H1 (cell line): ENCODE measurements around the gene SCN3A. TPM values are rescaled to one million over a fixed set of nuclear protein-coding genes. Genes with fewer than 3 reads are reported as not detected.

Source experiments
- CTCF ChIA-PET: fragments of 300-600 bp; sonication (Branson Sonifier 250); formaldehyde crosslinking; loops from one replicate; lab custom pipeline; 2021; ENCODE audit not compliant: partially characterized antibody; lab: Charles Lee
- POLR2A ChIA-PET: fragments of 300-600 bp; sonication (Branson Sonifier 250); formaldehyde crosslinking; loops from one replicate; lab custom pipeline; 2021; ENCODE audit warnings: inconsistent platforms; ENCODE audit not compliant: partially characterized antibody; lab: Charles Lee
- DNase-seq, 2 experiments: peaks; one replicate each; pipeline versions ENCODE4 v3.0.0 to v3.0.0-alpha.2; 2010 to 2022; ENCODE audit warnings: low spot score in 2 of 2, low read depth in 1 of 2, mixed read lengths in 1 of 2
- FAIRE-seq: peaks from 2 replicates; lab custom pipeline; 2011; peaks lifted over from hg19 to GRCh38; lab: Jason Lieb, UNC
- H2AFZ ChIP-seq: 2 replicates; pipeline ENCODE4 v1.8.1; 2012; ENCODE audit warnings: low read length, inconsistent platforms
- H2AK5ac ChIP-seq: 2 replicates; pipeline ENCODE4 v1.6.1; 2013; ENCODE audit warnings: low read depth, low read length
- H2BK120ac ChIP-seq: replicated peaks from 2 replicates; pipeline ENCODE3; 2013; ENCODE audit warnings: low read depth, low read length, inconsistent platforms
- H2BK12ac ChIP-seq: 2 replicates; pipeline ENCODE4 v1.6.1; 2013; ENCODE audit warnings: low read depth, low read length
- H2BK15ac ChIP-seq: 2 replicates; pipeline ENCODE4 v1.6.1; 2013; ENCODE audit warnings: low read length
- H2BK20ac ChIP-seq: 2 replicates; pipeline ENCODE4 v1.6.1; 2013; ENCODE audit warnings: low read length
- H2BK5ac ChIP-seq: 2 replicates; pipeline ENCODE4 v1.6.1; 2013; ENCODE audit warnings: low read depth, low read length
- H3K14ac ChIP-seq: 2 replicates; pipeline ENCODE4 v1.6.1; 2013; ENCODE audit warnings: inconsistent platforms; ENCODE audit not compliant: insufficient read length
- H3K18ac ChIP-seq: 2 replicates; pipeline ENCODE4 v1.6.1; 2013; ENCODE audit warnings: low read length; ENCODE audit errors: extremely low read depth
- H3K23ac ChIP-seq: 2 replicates; pipeline ENCODE4 v1.6.1; 2013; ENCODE audit warnings: inconsistent platforms; ENCODE audit not compliant: insufficient read length
- H3K23me2 ChIP-seq: 2 replicates; pipeline ENCODE4 v1.6.1; 2013; ENCODE audit warnings: low read depth, low read length
- H3K27ac ChIP-seq: 2 replicates; pipeline ENCODE4 v1.6.1; 2011; ENCODE audit warnings: low read depth, low read length, inconsistent platforms
- H3K27me3 ChIP-seq, 4 experiments: replicated peaks in 1 of 4; 1 replicate in 1 of 4; 2 replicates in 3 of 4; pipeline versions ENCODE4 v1.6.1 to v1.8.1; 2011 to 2013; ENCODE audit warnings: low read length in 3 of 4, mild to moderate bottlenecking in 3 of 4, inconsistent platforms in 2 of 4, mixed read lengths in 2 of 4, moderate library complexity in 1 of 4; ENCODE audit not compliant: control insufficient read depth in 3 of 4, insufficient read depth in 3 of 4; ENCODE audit errors: extremely low read depth in 1 of 4
- H3K36me3 ChIP-seq, 4 experiments: 2 replicates each; pipeline versions ENCODE4 v1.6.1 to v1.8.1; 2011 to 2013; ENCODE audit warnings: mild to moderate bottlenecking in 4 of 4, low read length in 3 of 4, moderate library complexity in 2 of 4, control low read depth in 1 of 4, inconsistent platforms in 1 of 4; ENCODE audit not compliant: insufficient read depth in 4 of 4, control insufficient read depth in 2 of 4
- H3K4ac ChIP-seq: replicated peaks from 2 replicates; pipeline ENCODE3; 2013; ENCODE audit warnings: low read length, low read depth, mixed read lengths, inconsistent platforms; ENCODE audit not compliant: insufficient read length
- H3K4me1 ChIP-seq, 4 experiments: replicated peaks in 1 of 4; 1 replicate in 1 of 4; 2 replicates in 3 of 4; pipeline versions ENCODE4 v1.6.1 to v1.8.1; 2011 to 2013; ENCODE audit warnings: low read length in 3 of 4, inconsistent platforms in 2 of 4, mixed read lengths in 1 of 4; ENCODE audit not compliant: insufficient read depth in 4 of 4, control insufficient read depth in 3 of 4
- H3K4me2 ChIP-seq, 2 experiments: 2 replicates each; pipeline versions ENCODE4 v1.6.1 to v1.8.1; 2011 to 2013; ENCODE audit warnings: low read depth in 2 of 2, low read length in 2 of 2, control low read depth in 1 of 2, inconsistent platforms in 1 of 2, mild to moderate bottlenecking in 1 of 2; ENCODE audit not compliant: insufficient read depth in 1 of 2
- H3K4me3 ChIP-seq, 4 experiments: fragments of 200-600, 300-600 bp in 1 of 4; sonication (generic), shearing (Covaris generic), sonication (Bioruptor Twin) in 1 of 4; 2 replicates each; pipeline versions ENCODE4 v1.5.1 to v1.8.1; 2011 to 2016; ENCODE audit warnings: low read length in 4 of 4, low read depth in 3 of 4, control low read depth in 2 of 4, inconsistent platforms in 2 of 4, mild to moderate bottlenecking in 2 of 4, mixed read lengths in 1 of 4, moderate library complexity in 1 of 4; ENCODE audit not compliant: insufficient read depth in 2 of 4; ENCODE audit errors: extremely low read depth in 1 of 4
- H3K56ac ChIP-seq: replicated peaks from 2 replicates; pipeline ENCODE3; 2013; ENCODE audit warnings: low read depth, mild to moderate bottlenecking, mixed read lengths, low read length, inconsistent platforms; ENCODE audit not compliant: insufficient read length
- H3K79me1 ChIP-seq: 2 replicates; pipeline ENCODE4 v1.6.1; 2013; ENCODE audit warnings: low read depth, low read length, control low read depth
- H3K79me2 ChIP-seq, 2 experiments: 2 replicates each; pipeline versions ENCODE4 v1.6.1 to v1.8.1; 2012 to 2013; ENCODE audit warnings: low read length in 2 of 2, mild to moderate bottlenecking in 2 of 2, inconsistent platforms in 1 of 2; ENCODE audit not compliant: insufficient read depth in 2 of 2, control insufficient read depth in 1 of 2
- H3K9ac ChIP-seq, 4 experiments: replicated peaks in 1 of 4; 1 replicate in 1 of 4; 2 replicates in 3 of 4; pipeline versions ENCODE4 v1.6.1 to v1.8.1; 2011 to 2013; ENCODE audit warnings: low read depth in 3 of 4, low read length in 3 of 4, control low read depth in 2 of 4, mild to moderate bottlenecking in 2 of 4, moderate library complexity in 2 of 4, inconsistent platforms in 1 of 4; ENCODE audit errors: extremely low read depth in 1 of 4
- H3K9me3 ChIP-seq, 2 experiments: 2 replicates each; pipeline versions ENCODE4 v1.6.1 to v1.8.1; 2012 to 2013; ENCODE audit warnings: mild to moderate bottlenecking in 2 of 2, moderate library complexity in 2 of 2, control low read depth in 1 of 2, inconsistent platforms in 1 of 2, low read depth in 1 of 2, low read length in 1 of 2, mixed read lengths in 1 of 2; ENCODE audit not compliant: insufficient read depth in 2 of 2
- H4K20me1 ChIP-seq, 2 experiments: replicated peaks in 1 of 2; 2 replicates each; pipeline versions ENCODE3 to v1.8.1; 2011 to 2013; ENCODE audit warnings: inconsistent platforms in 2 of 2, low read length in 2 of 2, mild to moderate bottlenecking in 1 of 2; ENCODE audit not compliant: insufficient read depth in 2 of 2, control insufficient read depth in 1 of 2
- H4K5ac ChIP-seq: 2 replicates; pipeline ENCODE4 v1.6.1; 2013; ENCODE audit warnings: low read length, low read depth, mixed read lengths, inconsistent platforms; ENCODE audit not compliant: insufficient read length
- H4K8ac ChIP-seq: 2 replicates; pipeline ENCODE4 v1.8.0; 2013; ENCODE audit warnings: mild to moderate bottlenecking, moderate library complexity, low read length, inconsistent platforms; ENCODE audit not compliant: insufficient read depth; ENCODE audit errors: extremely low read depth
- H4K91ac ChIP-seq: replicated peaks from 2 replicates; pipeline ENCODE3; 2013; ENCODE audit warnings: low read length, mixed read lengths, inconsistent platforms; ENCODE audit not compliant: insufficient read length
- EGR1 ChIP-seq: IDR thresholded peaks from 2 replicates; pipeline ENCODE4 v1.6.1; 2011; ENCODE audit warnings: low read depth, low read length, borderline replicate concordance
- HDAC6 ChIP-seq: IDR thresholded peaks from one replicate; pipeline ENCODE4 v1.7.1; 2012; ENCODE audit warnings: low read depth, mild to moderate bottlenecking, inconsistent platforms, low read length, moderate library complexity
- KDM1A ChIP-seq: fragments of 200-600, 300-600 bp; sonication (generic); IDR thresholded peaks from 2 replicates; pipeline ENCODE4 v1.7.1; 2016; ENCODE audit warnings: mild to moderate bottlenecking, low read length, borderline replicate concordance
- RFX5 ChIP-seq: IDR thresholded peaks from 2 replicates; pipeline ENCODE4 v1.6.1; 2011; ENCODE audit warnings: low read depth, low read length, improper control_type of control experiment, borderline replicate concordance
- SAP30 ChIP-seq: fragments of 300-600 bp; sonication (generic); IDR thresholded peaks from 2 replicates; pipeline ENCODE4 v1.7.1; 2012; ENCODE audit warnings: low read length, moderate library complexity, mild to moderate bottlenecking, inconsistent platforms; ENCODE audit not compliant: insufficient read depth, insufficient replicate concordance
- SIRT6 ChIP-seq: IDR thresholded peaks from one replicate; pipeline ENCODE4 v1.7.1; 2012; ENCODE audit warnings: low read length, inconsistent platforms
- ZNF274 ChIP-seq: IDR thresholded peaks from 2 replicates; pipeline ENCODE4 v1.7.0; 2012; ENCODE audit warnings: low read length, borderline replicate concordance; ENCODE audit errors: extremely low read depth
- polyA plus RNA-seq, 7 experiments: library from polyadenylated mRNA; depleted of rRNA in 3 of 7; stranded (reverse) in 5 of 7; unstranded in 2 of 7; fragments of >200 nt in 5 of 7; fragments of 200-250 nt in 2 of 7; gene quantifications; 1 replicate in 5 of 7; 2 replicates in 1 of 7; 4 replicates in 1 of 7; pipeline versions ENCODE4 v1.2.1 to v1.2.3, GENCODE V29; 2011 to 2013; ENCODE audit warnings: missing spikeins in 2 of 7, mixed read lengths in 2 of 7
- total RNA-seq: library from RNA; stranded (reverse); fragmentation: NEBNext Ultra II Directional; extraction: Animal tissue kit (Norgen Biotek cat#: 25700); gene quantifications from 2 replicates; pipeline ENCODE4 v1.2.1, GENCODE V29; 2021
- TF ChIP-seq, protein P1 (sequence below): IDR thresholded peaks from 2 replicates; pipeline ENCODE4 v1.6.1; 2011; ENCODE audit warnings: low read length, improper control_type of control experiment

Gene SCN3A
- total and polyA plus RNA-seq, 2 of the 8 experiments (the other 6 are each of a cell fraction or from before 2014, with no cell fraction given): 0.02 TPM; not detected in 1

GRCh38 chr2:165081276-165081675 lies 122.6 kb downstream of the SCN3A start:
- Histone ChIP-seq H2BK15ac (no peak overlapping the region), H2BK120ac (no peak overlapping the region), H3K9ac (no peak overlapping the region), H3K36me3 (no peaks in the 10 kb centered on the region), H3K27ac (no peak overlapping the region), H4K20me1 (no peaks in the 10 kb centered on the region), H2BK12ac (no peak overlapping the region), H4K5ac (no peak overlapping the region), H2AFZ (no peak overlapping the region), H3K4me1 (peaks cover 0 to 3% (median 0%) of the 10 kb centered on the region in 4 experiments; a peak in 1 of 7 replicates), H3K4me2 (no peak overlapping the region), H3K4me3 (no peak overlapping the region), H3K79me1 (no peaks in the 10 kb centered on the region), H3K4ac (no peak overlapping the region), H3K27me3 (no peaks in the 10 kb centered on the region), H3K79me2 (no peaks in the 10 kb centered on the region), H4K91ac (no peak overlapping the region), H3K23ac (no peak overlapping the region), H3K9me3 (no peaks in the 10 kb centered on the region), H2AK5ac (no peak overlapping the region), H2BK5ac (no peak overlapping the region), H3K23me2 (no peaks in the 10 kb centered on the region), H2BK20ac (no peak overlapping the region), H3K14ac (no peak overlapping the region), H3K56ac (no peak overlapping the region), H4K8ac (no peak overlapping the region), H3K18ac (no peak overlapping the region)
- FAIRE-seq: no peak
- CTCF ChIA-PET: no interaction called here
- DNase-seq: no peak
- POLR2A ChIA-PET: no interaction called here
- TF ChIP-seq RFX5 (no peak), SIRT6 (no peak), HDAC6 (no peak), ZNF274 (no peak), EGR1 (no peak), SAP30 (no peak), KDM1A (no peak)
- TF ChIP-seq, protein P1, sequence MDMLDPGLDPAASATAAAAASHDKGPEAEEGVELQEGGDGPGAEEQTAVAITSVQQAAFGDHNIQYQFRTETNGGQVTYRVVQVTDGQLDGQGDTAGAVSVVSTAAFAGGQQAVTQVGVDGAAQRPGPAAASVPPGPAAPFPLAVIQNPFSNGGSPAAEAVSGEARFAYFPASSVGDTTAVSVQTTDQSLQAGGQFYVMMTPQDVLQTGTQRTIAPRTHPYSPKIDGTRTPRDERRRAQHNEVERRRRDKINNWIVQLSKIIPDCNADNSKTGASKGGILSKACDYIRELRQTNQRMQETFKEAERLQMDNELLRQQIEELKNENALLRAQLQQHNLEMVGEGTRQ: no peak
